ENCODE data around the gene SLC5A3. TPM values are rescaled to one million over a fixed set of nuclear protein-coding genes. Genes with fewer than 3 reads are reported as not detected.

Gene SLC5A3
- total and polyA plus RNA-seq, 10 of the 15 experiments (the other 5 are each of a cell fraction or from before 2014, with no cell fraction given) = 3.3 to 21.4 (median 12.0) TPM

DNA sequence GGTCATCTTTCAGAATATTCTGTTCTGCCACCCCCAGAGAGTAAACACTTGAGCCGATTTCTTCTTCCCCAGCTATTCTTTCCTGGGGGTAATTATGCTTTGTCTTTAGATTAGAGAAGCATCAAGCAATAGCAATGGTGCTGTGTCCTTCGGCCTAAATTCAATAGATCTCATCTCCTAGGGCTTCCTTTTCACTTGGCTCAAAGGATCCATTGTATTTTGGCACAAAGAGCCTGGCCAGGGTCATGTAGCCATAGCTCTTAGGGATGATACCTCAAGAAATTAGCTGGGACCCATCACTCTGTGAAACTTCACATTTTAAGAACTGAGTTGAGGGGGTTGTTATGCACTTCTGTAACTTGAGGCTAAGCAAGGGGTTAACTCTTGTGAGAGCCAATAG lies 27.0 kb downstream of the SLC5A3 start:
- H3K36me3 ChIP-seq (ENCODE audit: control insufficient read depth in 2 of 2, insufficient read depth in 2 of 2, low read length in 1 of 2) = peaks cover 2 to 6% of the 10 kb centered on the region in 2 experiments
- TF ChIP-seq, protein P1, sequence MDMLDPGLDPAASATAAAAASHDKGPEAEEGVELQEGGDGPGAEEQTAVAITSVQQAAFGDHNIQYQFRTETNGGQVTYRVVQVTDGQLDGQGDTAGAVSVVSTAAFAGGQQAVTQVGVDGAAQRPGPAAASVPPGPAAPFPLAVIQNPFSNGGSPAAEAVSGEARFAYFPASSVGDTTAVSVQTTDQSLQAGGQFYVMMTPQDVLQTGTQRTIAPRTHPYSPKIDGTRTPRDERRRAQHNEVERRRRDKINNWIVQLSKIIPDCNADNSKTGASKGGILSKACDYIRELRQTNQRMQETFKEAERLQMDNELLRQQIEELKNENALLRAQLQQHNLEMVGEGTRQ (IDR thresholded peaks at IDR 0.05; ENCODE audit: borderline replicate concordance, low read depth, low read length) = no peak
- TF ChIP-seq NFYA (IDR thresholded peaks at IDR 0.05; ENCODE audit: borderline replicate concordance, low read depth, low read length) = no peak
- no peak for TF ChIP-seq IKZF2 (IDR thresholded peaks at IDR 0.05)
- TF ChIP-seq NR2F1 (conservative IDR thresholded peaks at IDR 0.05) = no peak
- TF ChIP-seq CEBPB (IDR thresholded peaks at IDR 0.05; ENCODE audit: borderline replicate concordance in 1 of 2, low read depth in 2 of 2, low read length in 2 of 2) = no peak
- TF ChIP-seq, protein P2, sequence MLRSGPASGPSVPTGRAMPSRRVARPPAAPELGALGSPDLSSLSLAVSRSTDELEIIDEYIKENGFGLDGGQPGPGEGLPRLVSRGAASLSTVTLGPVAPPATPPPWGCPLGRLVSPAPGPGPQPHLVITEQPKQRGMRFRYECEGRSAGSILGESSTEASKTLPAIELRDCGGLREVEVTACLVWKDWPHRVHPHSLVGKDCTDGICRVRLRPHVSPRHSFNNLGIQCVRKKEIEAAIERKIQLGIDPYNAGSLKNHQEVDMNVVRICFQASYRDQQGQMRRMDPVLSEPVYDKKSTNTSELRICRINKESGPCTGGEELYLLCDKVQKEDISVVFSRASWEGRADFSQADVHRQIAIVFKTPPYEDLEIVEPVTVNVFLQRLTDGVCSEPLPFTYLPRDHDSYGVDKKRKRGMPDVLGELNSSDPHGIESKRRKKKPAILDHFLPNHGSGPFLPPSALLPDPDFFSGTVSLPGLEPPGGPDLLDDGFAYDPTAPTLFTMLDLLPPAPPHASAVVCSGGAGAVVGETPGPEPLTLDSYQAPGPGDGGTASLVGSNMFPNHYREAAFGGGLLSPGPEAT (IDR thresholded peaks at IDR 0.05; ENCODE audit: low read depth) = no peak
- TF ChIP-seq, protein P3, sequence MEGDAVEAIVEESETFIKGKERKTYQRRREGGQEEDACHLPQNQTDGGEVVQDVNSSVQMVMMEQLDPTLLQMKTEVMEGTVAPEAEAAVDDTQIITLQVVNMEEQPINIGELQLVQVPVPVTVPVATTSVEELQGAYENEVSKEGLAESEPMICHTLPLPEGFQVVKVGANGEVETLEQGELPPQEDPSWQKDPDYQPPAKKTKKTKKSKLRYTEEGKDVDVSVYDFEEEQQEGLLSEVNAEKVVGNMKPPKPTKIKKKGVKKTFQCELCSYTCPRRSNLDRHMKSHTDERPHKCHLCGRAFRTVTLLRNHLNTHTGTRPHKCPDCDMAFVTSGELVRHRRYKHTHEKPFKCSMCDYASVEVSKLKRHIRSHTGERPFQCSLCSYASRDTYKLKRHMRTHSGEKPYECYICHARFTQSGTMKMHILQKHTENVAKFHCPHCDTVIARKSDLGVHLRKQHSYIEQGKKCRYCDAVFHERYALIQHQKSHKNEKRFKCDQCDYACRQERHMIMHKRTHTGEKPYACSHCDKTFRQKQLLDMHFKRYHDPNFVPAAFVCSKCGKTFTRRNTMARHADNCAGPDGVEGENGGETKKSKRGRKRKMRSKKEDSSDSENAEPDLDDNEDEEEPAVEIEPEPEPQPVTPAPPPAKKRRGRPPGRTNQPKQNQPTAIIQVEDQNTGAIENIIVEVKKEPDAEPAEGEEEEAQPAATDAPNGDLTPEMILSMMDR (IDR thresholded peaks at IDR 0.05 in 2 of 3, conservative IDR thresholded peaks at IDR 0.05 in 1 of 3; ENCODE audit: control insufficient read depth in 2 of 3, extremely low read depth in 1 of 3, insufficient read depth in 1 of 3, low read depth in 3 of 3, low read length in 3 of 3) = no peak
- TF ChIP-seq TCF12 (IDR thresholded peaks at IDR 0.05; ENCODE audit: low read depth, low read length) = no peak
- TF ChIP-seq, protein P4, sequence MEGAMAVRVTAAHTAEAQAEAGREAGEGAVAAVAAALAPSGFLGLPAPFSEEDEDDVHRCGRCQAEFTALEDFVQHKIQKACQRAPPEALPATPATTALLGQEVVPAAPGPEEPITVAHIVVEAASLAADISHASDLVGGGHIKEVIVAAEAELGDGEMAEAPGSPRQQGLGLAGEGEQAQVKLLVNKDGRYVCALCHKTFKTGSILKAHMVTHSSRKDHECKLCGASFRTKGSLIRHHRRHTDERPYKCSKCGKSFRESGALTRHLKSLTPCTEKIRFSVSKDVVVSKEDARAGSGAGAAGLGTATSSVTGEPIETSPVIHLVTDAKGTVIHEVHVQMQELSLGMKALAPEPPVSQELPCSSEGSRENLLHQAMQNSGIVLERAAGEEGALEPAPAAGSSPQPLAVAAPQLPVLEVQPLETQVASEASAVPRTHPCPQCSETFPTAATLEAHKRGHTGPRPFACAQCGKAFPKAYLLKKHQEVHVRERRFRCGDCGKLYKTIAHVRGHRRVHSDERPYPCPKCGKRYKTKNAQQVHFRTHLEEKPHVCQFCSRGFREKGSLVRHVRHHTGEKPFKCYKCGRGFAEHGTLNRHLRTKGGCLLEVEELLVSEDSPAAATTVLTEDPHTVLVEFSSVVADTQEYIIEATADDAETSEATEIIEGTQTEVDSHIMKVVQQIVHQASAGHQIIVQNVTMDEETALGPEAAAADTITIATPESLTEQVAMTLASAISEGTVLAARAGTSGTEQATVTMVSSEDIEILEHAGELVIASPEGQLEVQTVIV (IDR thresholded peaks at IDR 0.05; ENCODE audit: borderline replicate concordance, partially characterized antibody) = no peak
- TF ChIP-seq RCOR1 (conservative IDR thresholded peaks at IDR 0.05; ENCODE audit: low read depth, low read length) = no peak
- TF ChIP-seq SMARCA5 (IDR thresholded peaks at IDR 0.05) = no peak
- TF ChIP-seq SP1 (IDR thresholded peaks at IDR 0.05; ENCODE audit: low read depth, low read length) = no peak
- TF ChIP-seq, protein P5, sequence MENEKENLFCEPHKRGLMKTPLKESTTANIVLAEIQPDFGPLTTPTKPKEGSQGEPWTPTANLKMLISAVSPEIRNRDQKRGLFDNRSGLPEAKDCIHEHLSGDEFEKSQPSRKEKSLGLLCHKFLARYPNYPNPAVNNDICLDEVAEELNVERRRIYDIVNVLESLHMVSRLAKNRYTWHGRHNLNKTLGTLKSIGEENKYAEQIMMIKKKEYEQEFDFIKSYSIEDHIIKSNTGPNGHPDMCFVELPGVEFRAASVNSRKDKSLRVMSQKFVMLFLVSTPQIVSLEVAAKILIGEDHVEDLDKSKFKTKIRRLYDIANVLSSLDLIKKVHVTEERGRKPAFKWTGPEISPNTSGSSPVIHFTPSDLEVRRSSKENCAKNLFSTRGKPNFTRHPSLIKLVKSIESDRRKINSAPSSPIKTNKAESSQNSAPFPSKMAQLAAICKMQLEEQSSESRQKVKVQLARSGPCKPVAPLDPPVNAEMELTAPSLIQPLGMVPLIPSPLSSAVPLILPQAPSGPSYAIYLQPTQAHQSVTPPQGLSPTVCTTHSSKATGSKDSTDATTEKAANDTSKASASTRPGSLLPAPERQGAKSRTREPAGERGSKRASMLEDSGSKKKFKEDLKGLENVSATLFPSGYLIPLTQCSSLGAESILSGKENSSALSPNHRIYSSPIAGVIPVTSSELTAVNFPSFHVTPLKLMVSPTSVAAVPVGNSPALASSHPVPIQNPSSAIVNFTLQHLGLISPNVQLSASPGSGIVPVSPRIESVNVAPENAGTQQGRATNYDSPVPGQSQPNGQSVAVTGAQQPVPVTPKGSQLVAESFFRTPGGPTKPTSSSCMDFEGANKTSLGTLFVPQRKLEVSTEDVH (IDR thresholded peaks at IDR 0.05; ENCODE audit: low read depth, partially characterized antibody) = no peak

More for the DNA sequence above, 27.0 kb downstream of the SLC5A3 start:
- H3K9me3 ChIP-seq (replicated peaks; ENCODE audit: control insufficient read depth, insufficient read depth, low read length) = no peaks in the 10 kb centered on the region
- BruUV-seq (replicated peaks) = no TSS peak
- H3K4me3 ChIP-seq = no peak overlapping the region
- H3K4me1 ChIP-seq (ENCODE audit: control insufficient read depth, insufficient read depth, low read length) = peaks cover 7% of the 10 kb centered on the region; the same call in 1 of the 2 replicates
- DNase-seq (ENCODE audit: low read depth, low spot score) (no peak), ATAC-seq (no peak), FAIRE-seq (no peak)
- no peaks in the 10 kb centered on the region for H3K27me3 ChIP-seq (replicated peaks in 1 of 2; ENCODE audit: control insufficient read depth in 2 of 2, insufficient read depth in 2 of 2, low read length in 1 of 2)
- CTCF ChIA-PET = interaction anchor here (0.8 to 2.4 kb wide), 4 partner anchors 9 to 101 kb away, joined by 3 to 14 read pairs (median 6); no protein-coding TSS in a partner anchor
- no peaks in the 10 kb centered on the region for H4K20me1 ChIP-seq (ENCODE audit: control insufficient read depth, insufficient read depth)
- no peak overlapping the region for H2AFZ ChIP-seq (ENCODE audit: control insufficient read depth, low read depth, low read length)
- H3K4me2 ChIP-seq (ENCODE audit: control insufficient read depth, insufficient read depth) = no peak overlapping the region
- in situ Hi-C loops (cut with MboI) (no loop called here), intact Hi-C loops (cut with micrococcal nuclease; ENCODE audit: unreplicated experiment) (no loop called here)
- RAD21 ChIA-PET (ENCODE audit: unreplicated experiment) = interaction anchor here (0.9 to 1.8 kb wide), 3 partner anchors 10 to 176 kb away, joined by 3 to 5 read pairs (median 4); no protein-coding TSS in a partner anchor
- peaks cover 21% of the 10 kb centered on the region for H3K79me2 ChIP-seq (ENCODE audit: control insufficient read depth, insufficient read depth, low read length)
- POLR2A ChIA-PET = interaction anchor here (0.5 to 1.4 kb wide), 2 partner anchors 8 to 178 kb away, joined by 3 to 4 read pairs; no protein-coding TSS in a partner anchor
- H3K9ac ChIP-seq (ENCODE audit: control insufficient read depth, insufficient read depth, low read length) = no peak overlapping the region
- H3K27ac ChIP-seq (ENCODE audit: control insufficient read depth, insufficient read depth) = no peak overlapping the region
- SMC1A ChIA-PET (ENCODE audit: uncharacterized antibody, unreplicated experiment) = interaction anchor here (0.6 to 2.7 kb wide), 11 partner anchors 9 to 248 kb away, joined by 3 to 13 read pairs (median 3); no protein-coding TSS in a partner anchor
- 97% methylated on average over 2 of the region's 2 CpGs for WGBS (ENCODE audit: insufficient coverage, insufficient replicate concordance, low lambda C conversion rate, missing lambda C conversion rate)
